GM19397 (cell line): Measurements from ENCODE around the gene NXF3.
"Not testable (repeated sequence)": the region's sequence is repeated elsewhere in the genome, so short reads cannot be mapped to it uniquely, and the experiment has no call there.

Experiments used
- ATAC-seq: cut with Tn5 transposase; IDR thresholded peaks from one replicate; pipeline ENCODE4 v1.9.1; 2021; ENCODE audit warnings: mild to moderate bottlenecking, moderate library complexity; ENCODE audit not compliant: unreplicated experiment

The NXF3 gene

DNA sequence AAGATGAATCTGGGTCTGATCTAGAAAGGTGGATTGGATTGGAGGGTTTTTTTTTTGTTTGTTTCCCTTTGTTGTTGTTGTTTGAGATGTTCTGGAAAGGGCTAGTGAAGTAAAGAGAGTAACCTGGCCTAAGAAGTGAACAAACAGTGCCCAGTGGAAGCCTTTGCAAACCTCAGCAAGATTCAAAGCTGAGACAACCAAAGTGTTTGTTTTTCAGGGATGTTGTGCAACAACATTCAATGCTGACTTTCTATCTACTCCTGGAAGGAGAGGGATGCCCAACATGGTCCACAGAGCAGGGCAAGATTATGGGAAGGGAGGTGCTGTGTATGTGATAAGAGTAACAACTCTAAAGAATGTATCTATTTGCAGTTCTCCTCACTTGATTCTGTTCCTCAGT is 40.3 kb downstream of the NXF3 start:
- no peak for ATAC-seq

DNA sequence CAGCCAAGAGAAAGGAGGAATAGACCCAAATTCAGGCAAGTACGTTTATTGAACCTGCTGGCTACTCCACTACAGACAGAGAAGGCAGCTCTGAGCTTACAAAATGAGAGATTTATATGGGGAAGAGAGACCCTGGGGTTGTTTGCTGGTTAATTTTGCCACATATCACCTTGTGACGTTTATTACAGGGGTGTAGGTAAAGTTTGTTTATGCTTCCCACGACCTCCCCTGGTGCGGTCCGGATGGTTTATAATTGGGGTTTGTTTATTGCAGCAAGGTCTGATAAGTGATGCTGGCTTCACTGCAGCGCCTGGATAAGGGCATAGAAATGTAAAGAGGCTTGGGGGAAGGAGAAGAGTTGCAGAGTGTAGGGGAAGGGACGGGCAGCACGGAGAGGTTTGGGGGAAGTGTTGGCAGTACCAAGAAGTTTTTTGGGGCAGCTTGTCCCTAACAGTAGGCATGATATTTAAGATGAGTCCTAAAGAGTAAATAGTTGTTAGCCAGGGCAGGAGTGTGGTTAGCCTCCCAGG is 41.6 kb downstream of the NXF3 start:
- no peak for ATAC-seq

DNA sequence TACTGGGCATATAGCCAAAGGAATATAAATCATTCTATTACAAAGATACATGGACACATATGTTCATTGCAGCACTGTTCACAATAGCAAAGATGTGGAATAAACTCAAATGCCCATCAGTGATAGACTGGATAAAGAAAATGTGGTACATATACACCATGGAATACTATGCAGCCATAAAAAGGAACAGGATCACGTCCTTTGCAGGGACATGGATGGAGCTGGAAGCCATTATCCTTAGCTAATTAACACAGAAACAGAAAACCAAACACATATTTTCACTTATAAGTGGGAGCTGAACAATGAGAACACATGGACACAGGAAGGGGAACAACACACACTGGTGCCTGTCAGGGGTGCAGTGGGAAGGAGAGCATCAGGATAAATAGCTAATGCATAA is 59.6 kb downstream of the NXF3 start:
- not testable (repeated sequence) for ATAC-seq
